GM12891 (cell line): ENCODE measurements around the gene HSPBP1.

ENCODE experiments used
- POLR2A ChIP-seq: IDR thresholded peaks from 2 replicates; pipeline ENCODE4 v1.6.1; 2011; ENCODE audit warnings: low read depth, low read length, control low read depth
- POLR2AphosphoS5 ChIP-seq: IDR thresholded peaks from 2 replicates; pipeline ENCODE4 v1.6.1; 2011; ENCODE audit warnings: low read depth, low read length, control low read depth
- SPI1 ChIP-seq: IDR thresholded peaks from 2 replicates; pipeline ENCODE4 v1.6.1; 2011; ENCODE audit warnings: low read depth, low read length, control low read depth
- TAF1 ChIP-seq: IDR thresholded peaks from 2 replicates; pipeline ENCODE4 v1.6.1; 2011; ENCODE audit warnings: low read depth, low read length, control low read depth

DNA sequence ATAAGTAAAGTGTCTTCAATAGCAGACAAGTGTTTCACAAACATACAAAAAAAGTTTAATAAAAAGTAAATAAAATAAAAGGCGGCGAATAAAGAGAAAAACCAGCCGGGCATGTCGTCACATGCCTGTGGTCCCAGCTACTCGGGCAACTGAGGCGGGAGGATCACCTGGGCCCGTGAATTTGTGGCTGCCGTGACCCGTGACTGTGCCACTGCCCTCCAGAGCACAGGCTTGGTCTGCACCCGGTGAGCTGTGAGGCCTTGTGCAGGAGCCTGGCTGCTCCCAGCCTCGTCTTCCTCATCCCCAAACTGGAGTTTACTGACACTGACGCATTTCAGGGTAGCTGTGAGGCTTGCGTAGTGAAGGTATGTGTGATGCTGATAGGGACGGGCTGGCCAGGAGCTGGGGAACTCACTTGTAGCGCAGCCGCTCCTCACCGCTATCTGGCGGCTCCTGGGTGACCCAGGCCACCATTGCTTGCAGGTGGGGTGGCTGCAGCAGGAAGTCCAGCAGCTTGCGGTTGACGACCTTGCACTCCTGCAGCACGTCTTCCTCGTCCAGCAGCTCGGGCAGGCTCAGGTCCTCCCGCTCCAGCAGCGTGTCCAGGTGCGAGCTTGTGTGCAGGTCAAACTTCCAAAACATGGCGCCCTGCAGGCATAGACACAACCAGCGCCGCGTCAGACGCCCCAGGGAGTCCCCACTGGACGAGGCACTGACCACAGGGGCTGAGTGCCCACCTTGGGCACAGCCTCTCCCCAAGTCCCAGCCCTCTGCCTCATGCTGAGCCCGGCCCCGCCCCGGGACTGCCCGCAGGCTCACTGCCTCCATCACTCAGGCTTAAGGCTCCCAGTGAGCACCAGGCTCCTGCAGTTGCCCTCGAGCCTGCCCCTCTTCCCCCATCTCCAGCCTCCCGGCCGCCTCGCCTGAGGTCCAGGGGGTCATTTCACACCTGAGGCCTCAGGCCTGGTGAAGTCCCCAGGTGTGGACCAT, 33.2 kb downstream of the HSPBP1 start:
- TF ChIP-seq POLR2A (no peak), POLR2AphosphoS5 (no peak), TAF1 (no peak), SPI1 (no peak)
